GM18499 (cell line): ENCODE measurements around the gene SYP.

Experiments
- ATAC-seq: cut with Tn5 transposase; IDR thresholded peaks from one replicate; pipeline ENCODE4 v1.9.1; 2021; ENCODE audit warnings: moderate number of reproducible peaks; ENCODE audit not compliant: insufficient read depth, unreplicated experiment

SYP gene

GRCh38 chrX:49225858-49226257, 25.9 kb upstream of the SYP start:
- no peak for ATAC-seq

GRCh38 chrX:49221868-49222267, 21.9 kb upstream of the SYP start:
- ATAC-seq: no peak

GRCh38 chrX:49220100-49220499, 20.1 kb upstream of the SYP start:
- no peak for ATAC-seq

- ATAC-seq: no peak
Measured at GRCh38 chrX:49214996-49215526, 15.1 kb upstream of the SYP start.

GRCh38 chrX:49214416-49214815, 14.4 kb upstream of the SYP start:
- no peak for ATAC-seq

GRCh38 chrX:49212861-49213260, 12.9 kb upstream of the SYP start:
- no peak for ATAC-seq

GRCh38 chrX:49212209-49212608, 12.2 kb upstream of the SYP start:
- no peak for ATAC-seq

GRCh38 chrX:49211074-49211473, 11.1 kb upstream of the SYP start:
- ATAC-seq: no peak

GRCh38 chrX:49210406-49210805, 10.4 kb upstream of the SYP start:
- no peak for ATAC-seq

- ATAC-seq: no peak
Measured at GRCh38 chrX:49209434-49210251, 9.7 kb upstream of the SYP start.

GRCh38 chrX:49208399-49208798, 8.4 kb upstream of the SYP start:
- no peak for ATAC-seq

GRCh38 chrX:49206543-49206942, 6.5 kb upstream of the SYP start:
- no peak for ATAC-seq

GRCh38 chrX:49205443-49205842, 5.5 kb upstream of the SYP start:
- no peak for ATAC-seq

GRCh38 chrX:49204709-49205108, 4.7 kb upstream of the SYP start:
- ATAC-seq: no peak

- ATAC-seq: no peak
Measured at GRCh38 chrX:49204017-49204416, 4.0 kb upstream of the SYP start.

GRCh38 chrX:49203536-49203935, 3.5 kb upstream of the SYP start:
- no peak for ATAC-seq

- ATAC-seq: no peak
Measured at GRCh38 chrX:49202022-49202421, 2.0 kb upstream of the SYP start.

- ATAC-seq: no peak
Measured at GRCh38 chrX:49199315-49199595, 738 bp downstream of the SYP start.

GRCh38 chrX:49198540-49199314, 1.3 kb downstream of the SYP start:
- ATAC-seq: no peak

- ATAC-seq: no peak
Measured at GRCh38 chrX:49197543-49198087, 2.4 kb downstream of the SYP start.

GRCh38 chrX:49193542-49193964, 6.4 kb downstream of the SYP start:
- ATAC-seq: no peak
